Suprapubic skin (tissue), 4 donors: ENCODE data around the gene LYRM4. TPM values are rescaled to one million over a fixed set of nuclear protein-coding genes. Genes with fewer than 3 reads are reported as not detected.

ENCODE experiments used
- DNase-seq, 2 donors: peaks; one replicate each; pipeline ENCODE4 v3.0.0-alpha.2; 2019; ENCODE audit warnings: low spot score in 2 of 2
- H3K27ac ChIP-seq: fragments of 200-600 bp; sonication (generic); one replicate; pipeline ENCODE4 v1.5.1; 2019
- H3K27me3 ChIP-seq: fragments of 200-600 bp; sonication (generic); one replicate; pipeline ENCODE4 v1.5.1; 2019
- H3K36me3 ChIP-seq: fragments of 200-600 bp; sonication (generic); one replicate; pipeline ENCODE4 v1.5.1; 2019
- H3K4me1 ChIP-seq: fragments of 200-600 bp; sonication (generic); one replicate; pipeline ENCODE4 v1.5.1; 2019
- H3K4me3 ChIP-seq: fragments of 200-600 bp; sonication (generic); one replicate; pipeline ENCODE4 v1.5.1; 2019; ENCODE audit warnings: mild to moderate bottlenecking
- H3K9me3 ChIP-seq: fragments of 200-600 bp; sonication (generic); one replicate; pipeline ENCODE4 v1.5.1; 2019
- EP300 ChIP-seq: sonication (generic); formaldehyde crosslinking; IDR thresholded peaks from one replicate; pipeline ENCODE4 v1.6.1; 2017; ENCODE audit warnings: antibody characterized with exemption
- POLR2A ChIP-seq, 2 donors: fragments of 450-650 bp; IDR thresholded peaks; one replicate each; pipeline ENCODE4 v1.6.1; 2017; ENCODE audit warnings: antibody characterized with exemption in 2 of 2, mild to moderate bottlenecking in 2 of 2, moderate library complexity in 2 of 2
- POLR2AphosphoS5 ChIP-seq, 3 donors: sonication (generic); formaldehyde crosslinking; IDR thresholded peaks; one replicate each; pipeline ENCODE4 v1.6.1; 2017; ENCODE audit warnings: antibody characterized with exemption in 3 of 3
- WGBS: methylation state at CpG from one replicate; pipeline ENCODE4 v1.1.5; 2018; 5-methylcytosine and 5-hydroxymethylcytosine counted together
- total RNA-seq, 4 donors: library from RNA; depleted of rRNA; stranded (reverse); fragments of >200 nt; gene quantifications; one replicate each; pipeline ENCODE4 v1.1.0, GENCODE V29; 2016
- TF ChIP-seq, protein P1 (sequence below), 2 donors: fragments of 200-600 bp in 1 of 2; fragments of 450-650 bp in 1 of 2; sonication (generic) in 1 of 2; IDR thresholded peaks; one replicate each; pipeline ENCODE4 v1.5.1; 2016 to 2019; ENCODE audit warnings: antibody characterized with exemption in 2 of 2, mild to moderate bottlenecking in 1 of 2, moderate library complexity in 1 of 2

The LYRM4 gene
- total RNA-seq, 4 donors from 2014 or later = 16.1 to 37.5 (median 19.6) TPM

DNA sequence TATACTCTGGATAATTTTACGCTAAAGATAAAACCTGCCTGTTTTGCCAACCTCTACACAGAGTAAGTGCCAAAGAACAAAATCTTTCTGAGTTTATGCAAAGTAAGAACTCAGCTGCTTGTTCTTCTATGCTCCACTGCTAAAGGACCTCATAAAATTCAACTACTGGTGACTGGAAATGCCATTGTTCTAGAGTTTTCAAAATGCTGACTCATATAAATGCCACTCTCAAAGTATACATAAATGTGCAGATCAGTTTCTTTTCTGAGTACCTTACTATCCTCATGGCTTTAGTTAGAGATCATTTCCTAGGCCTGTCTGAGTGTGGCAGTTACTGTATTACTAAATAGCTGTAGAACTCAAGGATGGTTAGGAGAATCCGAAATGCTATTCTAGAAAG is 45.6 kb downstream of the LYRM4 start:
- Histone ChIP-seq H3K9me3 (no peaks in the 10 kb centered on the region), H3K4me1 (no peaks in the 10 kb centered on the region), H3K4me3 (no peak overlapping the region), H3K27ac (no peak overlapping the region), H3K27me3 (no peaks in the 10 kb centered on the region), H3K36me3 (peaks cover 11% of the 10 kb centered on the region)
- DNase-seq = no peak
- 92% methylated on average over 2 of the region's 2 CpGs for WGBS
- TF ChIP-seq POLR2AphosphoS5 (IDR thresholded peaks at IDR 0.05) = no peak

DNA sequence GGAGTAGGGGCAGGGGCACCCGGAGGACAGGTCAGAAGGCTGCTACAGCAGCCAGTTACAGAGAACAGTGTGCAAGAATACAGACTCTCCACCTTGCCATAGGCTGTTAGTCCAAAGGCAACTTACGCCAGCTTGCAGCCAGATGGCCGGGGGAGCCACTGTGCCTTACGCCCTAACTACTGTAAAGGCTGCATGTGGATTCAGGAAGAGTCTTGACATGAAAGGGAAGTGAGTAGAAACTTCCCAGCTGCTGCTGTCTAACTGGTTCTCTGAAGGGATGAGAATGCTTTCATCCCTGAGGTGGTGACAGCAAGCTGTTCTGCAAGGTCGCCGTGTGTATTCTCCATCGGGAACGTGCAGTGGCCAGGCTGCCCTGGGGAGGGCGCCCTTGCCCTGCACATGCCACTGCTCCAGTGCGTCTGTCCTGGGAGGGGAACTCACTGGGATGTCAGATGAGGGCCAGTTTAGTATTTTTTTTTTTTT is 46.1 kb downstream of the LYRM4 start:
- Histone ChIP-seq H3K36me3 (peaks cover 11% of the 10 kb centered on the region), H3K9me3 (no peaks in the 10 kb centered on the region), H3K4me3 (no peak overlapping the region), H3K27ac (no peak overlapping the region), H3K27me3 (no peaks in the 10 kb centered on the region), H3K4me1 (no peaks in the 10 kb centered on the region)
- 66% methylated on average over 10 of the region's 10 CpGs for WGBS
- TF ChIP-seq, protein P1, sequence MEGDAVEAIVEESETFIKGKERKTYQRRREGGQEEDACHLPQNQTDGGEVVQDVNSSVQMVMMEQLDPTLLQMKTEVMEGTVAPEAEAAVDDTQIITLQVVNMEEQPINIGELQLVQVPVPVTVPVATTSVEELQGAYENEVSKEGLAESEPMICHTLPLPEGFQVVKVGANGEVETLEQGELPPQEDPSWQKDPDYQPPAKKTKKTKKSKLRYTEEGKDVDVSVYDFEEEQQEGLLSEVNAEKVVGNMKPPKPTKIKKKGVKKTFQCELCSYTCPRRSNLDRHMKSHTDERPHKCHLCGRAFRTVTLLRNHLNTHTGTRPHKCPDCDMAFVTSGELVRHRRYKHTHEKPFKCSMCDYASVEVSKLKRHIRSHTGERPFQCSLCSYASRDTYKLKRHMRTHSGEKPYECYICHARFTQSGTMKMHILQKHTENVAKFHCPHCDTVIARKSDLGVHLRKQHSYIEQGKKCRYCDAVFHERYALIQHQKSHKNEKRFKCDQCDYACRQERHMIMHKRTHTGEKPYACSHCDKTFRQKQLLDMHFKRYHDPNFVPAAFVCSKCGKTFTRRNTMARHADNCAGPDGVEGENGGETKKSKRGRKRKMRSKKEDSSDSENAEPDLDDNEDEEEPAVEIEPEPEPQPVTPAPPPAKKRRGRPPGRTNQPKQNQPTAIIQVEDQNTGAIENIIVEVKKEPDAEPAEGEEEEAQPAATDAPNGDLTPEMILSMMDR (IDR thresholded peaks at IDR 0.05) = peak in 1 of 2 donors; percentile 36
- TF ChIP-seq POLR2A (IDR thresholded peaks at IDR 0.05) (no peak), EP300 (no peak), POLR2AphosphoS5 (IDR thresholded peaks at IDR 0.05) (no peak)
- DNase-seq = no peak

DNA sequence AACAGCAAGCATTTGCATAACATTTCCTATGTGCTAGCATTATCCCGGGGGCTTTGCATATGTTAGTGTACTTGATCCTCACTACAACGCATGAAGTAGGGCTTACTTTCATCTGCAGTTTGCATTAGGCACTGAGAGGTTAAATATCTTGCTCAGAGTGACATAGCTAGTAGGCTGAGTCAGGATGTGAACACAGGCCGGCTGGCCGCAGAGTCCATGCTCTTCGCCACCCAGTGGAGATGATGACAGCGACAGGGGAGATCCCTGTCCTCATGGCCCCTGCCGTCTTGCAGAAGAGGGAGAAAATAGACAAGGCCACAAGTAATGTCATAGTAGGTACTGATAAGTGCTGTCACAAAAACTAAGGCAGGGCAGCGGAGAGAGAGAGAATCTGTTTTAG is 46.9 kb downstream of the LYRM4 start:
- no peaks in the 10 kb centered on the region for H3K9me3 ChIP-seq
- H3K4me3 ChIP-seq = no peak overlapping the region
- no peak overlapping the region for H3K27ac ChIP-seq
- H3K27me3 ChIP-seq = no peaks in the 10 kb centered on the region
- H3K36me3 ChIP-seq = peaks cover 11% of the 10 kb centered on the region
- WGBS = 78% methylated on average over 4 of the region's 8 CpGs
- DNase-seq = no peak
- no peaks in the 10 kb centered on the region for H3K4me1 ChIP-seq
- no peak for TF ChIP-seq EP300
- no peak for TF ChIP-seq POLR2A (IDR thresholded peaks at IDR 0.05)
- TF ChIP-seq POLR2AphosphoS5 (IDR thresholded peaks at IDR 0.05) = no peak
- TF ChIP-seq, protein P1 (IDR thresholded peaks at IDR 0.05) = no peak

DNA sequence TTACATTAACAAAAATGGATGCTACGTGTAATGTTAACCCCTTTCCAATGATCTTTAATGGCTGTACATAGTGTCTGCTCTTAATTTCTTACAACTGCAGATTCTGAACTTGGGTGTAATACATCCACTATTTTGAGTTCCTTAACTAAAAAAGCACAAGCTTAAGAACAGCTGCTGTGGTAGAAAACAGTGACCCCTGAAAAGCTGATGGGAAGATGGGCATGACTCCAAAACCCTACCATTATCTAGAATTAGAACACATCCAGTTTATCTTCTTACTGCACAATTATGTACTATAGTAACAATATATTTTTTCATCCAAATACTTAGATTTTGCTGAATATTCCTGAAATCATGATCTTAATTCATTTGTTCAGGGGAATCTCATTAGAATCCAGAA is 49.3 kb downstream of the LYRM4 start:
- Histone ChIP-seq H3K27me3 (no peaks in the 10 kb centered on the region), H3K9me3 (no peaks in the 10 kb centered on the region), H3K4me3 (no peak overlapping the region), H3K36me3 (peaks cover 11% of the 10 kb centered on the region), H3K4me1 (no peaks in the 10 kb centered on the region), H3K27ac (no peak overlapping the region)
- TF ChIP-seq, protein P1 (IDR thresholded peaks at IDR 0.05) = no peak
- TF ChIP-seq POLR2AphosphoS5 (IDR thresholded peaks at IDR 0.05) = no peak
- TF ChIP-seq EP300 = no peak
- TF ChIP-seq POLR2A (IDR thresholded peaks at IDR 0.05) = no peak
- DNase-seq = no peak
- WGBS = 97% methylated on average over 1 of the region's 1 CpG

DNA sequence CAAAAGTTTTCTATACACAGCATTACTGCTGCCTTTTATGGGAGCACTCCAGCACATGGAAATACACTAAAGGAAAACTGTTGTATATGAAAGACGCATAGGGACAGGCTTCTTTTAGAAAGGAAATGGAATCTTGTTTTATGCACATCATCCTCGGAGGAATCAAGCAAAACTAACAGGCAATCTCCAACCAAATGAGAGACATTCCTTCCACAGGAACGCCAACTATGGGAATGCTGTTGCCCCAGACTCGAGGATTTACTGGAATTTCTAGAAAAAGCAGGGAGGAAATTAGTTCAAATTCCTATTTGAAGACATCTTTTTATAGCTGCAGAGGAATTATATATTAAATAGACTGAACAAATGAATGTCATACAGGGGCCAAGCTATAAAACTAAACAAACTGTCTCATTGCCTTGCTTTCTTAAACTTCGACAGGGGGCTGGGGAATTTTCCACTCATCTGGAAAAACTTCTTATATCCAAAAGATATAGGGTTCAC is 52.2 kb downstream of the LYRM4 start:
- Histone ChIP-seq H3K27me3 (no peaks in the 10 kb centered on the region), H3K27ac (no peak overlapping the region), H3K9me3 (no peaks in the 10 kb centered on the region), H3K4me3 (no peak overlapping the region), H3K4me1 (peaks cover 28% of the 10 kb centered on the region), H3K36me3 (no peaks in the 10 kb centered on the region)
- no peak for TF ChIP-seq POLR2A (IDR thresholded peaks at IDR 0.05)
- TF ChIP-seq EP300 = no peak
- TF ChIP-seq POLR2AphosphoS5 (IDR thresholded peaks at IDR 0.05) = no peak
- TF ChIP-seq, protein P1 (IDR thresholded peaks at IDR 0.05) = no peak
- WGBS = 63% methylated on average over 5 of the region's 5 CpGs
- DNase-seq = no peak

DNA sequence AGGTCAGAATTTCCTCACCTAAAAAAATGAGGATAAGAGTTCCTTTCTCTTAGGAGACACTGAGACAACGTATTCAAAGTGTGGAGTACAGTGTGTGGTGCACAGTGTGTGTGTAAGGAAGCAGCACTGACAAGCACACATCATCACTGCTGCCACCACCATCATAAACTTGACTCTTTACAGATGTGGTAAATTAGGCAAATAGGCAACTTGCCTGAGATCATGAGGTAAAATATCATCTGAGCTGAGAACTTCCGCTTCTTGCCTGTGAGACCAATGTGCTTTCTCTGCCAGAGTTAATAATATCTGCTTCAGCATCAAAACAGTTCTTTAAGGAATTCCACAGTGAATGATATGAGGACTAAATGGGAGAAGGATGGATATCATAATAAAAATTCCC is 52.7 kb downstream of the LYRM4 start:
- H3K27ac ChIP-seq = no peak overlapping the region
- H3K9me3 ChIP-seq = no peaks in the 10 kb centered on the region
- no peak for DNase-seq
- H3K36me3 ChIP-seq = no peaks in the 10 kb centered on the region
- TF ChIP-seq POLR2AphosphoS5 (IDR thresholded peaks at IDR 0.05) (no peak), EP300 (no peak), POLR2A (IDR thresholded peaks at IDR 0.05) (no peak)
- TF ChIP-seq, protein P1 (IDR thresholded peaks at IDR 0.05) = no peak
- H3K4me1 ChIP-seq = peaks cover 28% of the 10 kb centered on the region
- H3K4me3 ChIP-seq = no peak overlapping the region
- H3K27me3 ChIP-seq = no peaks in the 10 kb centered on the region
- 83% methylated on average over 2 of the region's 2 CpGs for WGBS
